ENCODE measurements around the gene MAPKAPK5. TPM values are rescaled to one million over a fixed set of nuclear protein-coding genes. Genes with fewer than 3 reads are reported as not detected.
"Not testable (repeated sequence)": the region's sequence is repeated elsewhere in the genome, so short reads cannot be mapped to it uniquely, and the experiment has no call there.

The MAPKAPK5 gene
- polyA plus RNA-seq (2013, experiment 1 of 2; ENCODE audit: insufficient read length), result 27.8 TPM
- polyA plus RNA-seq (2013, experiment 2 of 2; ENCODE audit: insufficient read length), result 30.0 TPM

DNA sequence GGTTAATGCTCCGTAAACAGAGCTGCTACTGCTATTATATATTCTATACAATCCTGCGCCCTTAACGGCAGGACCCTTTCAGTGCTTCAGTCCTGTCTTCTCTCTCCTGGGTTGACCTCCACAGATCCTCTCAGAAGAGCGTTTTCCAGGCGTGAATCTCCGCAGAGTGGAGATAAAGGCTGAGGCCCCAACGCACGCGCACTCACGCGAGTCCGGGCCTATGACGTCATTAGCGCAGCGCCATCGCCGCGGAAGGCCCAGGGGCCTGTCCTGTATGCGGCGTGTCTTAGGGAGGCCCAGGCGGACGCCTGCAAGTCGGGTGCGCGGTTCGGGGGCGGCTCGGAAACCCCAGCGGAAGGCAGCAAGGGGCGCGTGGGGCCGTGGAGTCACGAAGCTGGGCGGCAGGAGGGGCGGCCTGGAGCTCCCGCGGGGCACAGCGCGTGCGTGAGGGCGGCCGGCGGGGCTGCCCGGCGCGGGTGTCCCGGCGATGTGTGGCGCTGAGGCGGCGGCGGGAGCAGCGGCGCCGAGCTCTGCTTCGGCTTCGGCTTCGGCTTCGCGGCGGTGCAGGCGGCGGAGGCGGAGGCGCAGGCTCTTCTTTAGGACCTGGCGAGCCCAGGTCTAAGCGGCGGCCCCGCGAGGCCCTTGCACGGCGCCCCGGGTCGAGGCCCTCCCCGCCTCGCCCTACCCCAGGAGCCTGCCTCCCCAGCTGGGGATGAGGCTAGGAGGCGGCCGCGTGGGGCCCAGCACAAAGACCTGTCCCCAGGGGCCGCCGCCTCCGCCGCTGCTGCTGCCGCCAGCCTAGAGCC is at the start of gene MAPKAPK5:
MAPKAPK5 (plus strand) TSS at position 479 of the 806 bp plus-strand sequence. CDS start 506 bp downstream, outside the sequence.
- DNase-seq, result peak; percentile 96

- DNase-seq, result no peak
Measured at GRCh38 chr12:111792856-111793235, 49.2 kb upstream of the MAPKAPK5 start.

GRCh38 chr12:111798182-111798581 is 43.8 kb upstream of the MAPKAPK5 start:
- DNase-seq, result no peak

GRCh38 chr12:111799758-111800157 is 42.3 kb upstream of the MAPKAPK5 start:
- no peak for DNase-seq

DNA sequence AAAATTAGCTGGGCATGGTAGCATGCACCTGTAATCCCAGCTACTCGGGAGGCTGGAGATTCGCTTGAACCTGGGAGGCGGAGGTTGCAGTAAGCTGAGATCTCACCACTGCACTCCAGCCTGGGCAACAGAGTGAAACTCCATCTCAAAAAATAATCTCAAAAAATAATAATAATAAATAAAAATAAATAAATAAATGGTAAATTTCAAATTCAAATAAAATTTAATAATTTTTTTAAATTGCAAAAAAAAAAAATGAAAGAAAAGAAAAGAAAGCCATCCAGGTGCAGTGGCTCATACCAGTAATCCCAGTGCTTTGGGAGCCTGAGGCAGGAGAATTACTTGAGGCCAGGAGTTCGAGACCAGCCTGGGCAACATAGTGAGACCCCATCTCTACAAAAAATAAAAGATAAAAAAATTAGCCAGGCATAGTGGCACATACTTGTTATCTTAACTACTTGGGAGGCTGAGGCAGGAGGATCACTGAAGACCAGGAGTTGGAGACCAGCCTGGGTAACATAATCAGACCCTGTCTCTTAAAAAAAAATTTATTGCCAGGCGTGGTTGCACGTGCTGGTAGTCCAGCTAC is 38.9 kb upstream of the MAPKAPK5 start:
- no peak for DNase-seq

GRCh38 chr12:111803851-111804250 is 38.2 kb upstream of the MAPKAPK5 start:
- DNase-seq, result no peak

- no peak for DNase-seq
Measured at GRCh38 chr12:111806304-111806703, 35.7 kb upstream of the MAPKAPK5 start.

DNA sequence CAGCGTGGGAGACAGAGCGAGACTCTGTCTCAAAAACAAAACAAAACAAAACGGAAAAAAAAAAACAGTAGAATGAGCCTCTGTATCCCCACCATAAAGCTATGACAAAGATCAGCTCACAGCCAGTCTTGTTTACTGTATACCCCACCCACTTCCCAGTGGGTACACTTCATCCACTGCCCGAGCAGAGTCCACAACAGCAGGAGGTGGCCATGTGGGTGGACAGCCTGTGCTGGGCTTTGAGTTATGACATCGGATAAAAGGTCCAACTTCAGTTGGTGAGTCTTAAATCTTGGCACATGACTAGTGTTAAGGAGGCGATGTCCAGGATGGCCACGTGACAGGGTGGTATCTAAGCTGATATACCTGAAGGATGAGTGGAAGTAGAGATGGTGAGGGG is 34.8 kb upstream of the MAPKAPK5 start:
- no peak for DNase-seq

- DNase-seq, result peak; percentile 77
Measured at GRCh38 chr12:111812881-111813741, 28.9 kb upstream of the MAPKAPK5 start.

GRCh38 chr12:111816065-111816615 is 25.9 kb upstream of the MAPKAPK5 start:
- no peak for DNase-seq

- not testable (repeated sequence) for DNase-seq
Measured at GRCh38 chr12:111816898-111817297, 25.1 kb upstream of the MAPKAPK5 start.

DNA sequence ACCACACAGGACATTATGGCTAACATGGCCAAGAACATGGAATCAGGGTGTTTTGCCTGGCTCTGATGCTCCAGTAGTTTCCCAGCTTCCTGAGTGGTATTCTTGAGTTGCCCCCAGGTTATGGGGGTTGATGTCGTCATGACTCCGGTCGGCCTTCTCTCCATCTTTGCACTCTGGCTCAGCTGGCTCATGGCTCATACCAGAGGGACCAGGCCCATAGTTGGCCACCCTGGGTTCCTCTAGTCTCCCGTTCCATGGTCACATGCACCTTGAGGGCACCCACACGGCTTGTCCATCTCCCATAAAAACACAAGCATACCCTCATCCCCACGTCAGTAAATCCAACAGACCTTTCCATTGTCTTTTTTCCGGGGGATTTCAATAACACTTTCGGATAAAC is 23.7 kb upstream of the MAPKAPK5 start:
- DNase-seq, result no peak

DNA sequence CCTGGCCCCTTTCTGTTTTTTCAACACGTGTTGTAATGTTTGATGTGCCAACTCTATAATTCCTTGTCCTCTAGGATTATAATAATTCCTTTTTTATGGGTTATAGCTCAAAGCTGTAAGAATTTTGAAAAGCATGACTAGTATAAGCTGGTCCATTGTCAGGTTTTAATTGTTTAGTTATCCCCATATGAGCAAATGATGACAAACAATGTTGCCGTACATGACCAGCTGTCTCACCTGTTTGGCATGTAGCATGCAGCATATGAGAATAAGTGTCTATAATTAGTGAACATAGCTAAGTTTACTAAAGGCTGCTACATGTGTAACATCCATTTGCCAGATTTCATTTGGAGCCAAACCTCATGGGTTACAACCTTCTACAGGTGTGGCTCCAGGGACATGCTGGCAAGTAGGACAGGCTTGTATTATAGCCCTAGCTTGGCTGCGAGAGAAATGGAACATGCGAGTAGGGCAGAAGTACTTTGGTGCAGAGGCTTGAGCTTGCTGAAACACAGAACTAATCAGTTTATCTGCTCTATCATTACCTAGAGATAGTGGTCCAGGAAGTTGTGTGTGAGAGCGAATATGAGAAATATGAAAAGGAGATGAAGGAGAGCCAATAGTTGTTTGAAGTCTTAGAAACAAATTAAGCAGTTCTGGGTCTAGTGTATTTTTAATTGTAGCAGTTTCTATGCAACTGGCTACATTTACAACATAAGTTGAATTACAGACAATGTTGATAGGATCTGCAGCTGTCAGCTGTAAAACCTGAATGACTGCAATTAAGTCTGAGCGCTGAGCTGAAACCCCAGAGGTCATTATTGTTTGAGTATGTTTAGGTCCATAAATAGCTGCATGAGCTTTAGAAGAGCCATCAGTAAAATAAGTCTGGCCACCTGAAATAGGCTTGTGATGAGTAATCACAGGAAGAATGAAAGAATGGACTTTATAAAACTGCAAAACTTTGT is 22.6 kb upstream of the MAPKAPK5 start:
- no peak for DNase-seq

- DNase-seq, result not testable (repeated sequence)
Measured at GRCh38 chr12:111820828-111821227, 21.2 kb upstream of the MAPKAPK5 start.

GRCh38 chr12:111822886-111823285 is 19.1 kb upstream of the MAPKAPK5 start:
- DNase-seq, result no peak

GRCh38 chr12:111823891-111824290 is 18.1 kb upstream of the MAPKAPK5 start:
- no peak for DNase-seq

DNA sequence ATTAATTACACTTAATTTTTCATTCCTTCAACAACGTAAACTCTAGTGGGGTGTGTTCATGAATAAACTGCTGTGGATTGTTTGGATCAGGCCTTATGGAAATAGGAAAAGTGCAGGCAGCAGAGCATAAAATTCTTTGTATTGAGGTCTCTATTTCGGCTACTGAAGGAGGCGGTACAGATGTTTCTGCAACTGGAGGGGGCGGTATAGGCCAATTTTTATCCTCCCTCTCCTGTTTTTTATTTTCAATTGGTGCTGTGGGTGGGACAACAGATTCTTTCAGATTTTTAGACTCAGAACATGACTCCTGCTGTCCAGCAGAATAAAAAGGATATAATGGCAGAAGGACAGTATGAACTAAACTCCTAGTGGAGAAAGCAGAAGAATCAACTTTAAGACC is 17.7 kb upstream of the MAPKAPK5 start:
- not testable (repeated sequence) for DNase-seq

GRCh38 chr12:111825509-111825908 is 16.5 kb upstream of the MAPKAPK5 start:
- no peak for DNase-seq

DNA sequence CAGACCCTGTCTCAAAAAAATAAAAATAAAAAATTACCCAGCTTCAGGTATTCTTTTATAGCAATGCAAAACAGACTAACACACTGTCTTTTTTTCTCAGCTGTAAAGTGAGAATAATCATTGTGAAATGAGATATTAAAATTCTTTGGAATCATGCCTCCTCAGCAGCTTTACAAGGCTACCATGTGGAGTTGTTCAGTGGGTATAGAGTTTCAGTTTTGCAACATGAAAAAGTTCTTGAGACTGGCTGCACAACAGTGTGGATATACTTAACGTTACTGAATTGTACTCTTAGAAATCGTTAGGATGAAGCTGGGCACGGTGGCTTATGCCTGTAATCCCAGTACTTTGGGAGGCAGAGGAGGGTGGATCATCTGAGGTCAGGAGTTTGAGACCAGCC is 15.7 kb upstream of the MAPKAPK5 start:
- no peak for DNase-seq

- DNase-seq, result no peak
Measured at GRCh38 chr12:111826992-111827391, 15.0 kb upstream of the MAPKAPK5 start.

DNA sequence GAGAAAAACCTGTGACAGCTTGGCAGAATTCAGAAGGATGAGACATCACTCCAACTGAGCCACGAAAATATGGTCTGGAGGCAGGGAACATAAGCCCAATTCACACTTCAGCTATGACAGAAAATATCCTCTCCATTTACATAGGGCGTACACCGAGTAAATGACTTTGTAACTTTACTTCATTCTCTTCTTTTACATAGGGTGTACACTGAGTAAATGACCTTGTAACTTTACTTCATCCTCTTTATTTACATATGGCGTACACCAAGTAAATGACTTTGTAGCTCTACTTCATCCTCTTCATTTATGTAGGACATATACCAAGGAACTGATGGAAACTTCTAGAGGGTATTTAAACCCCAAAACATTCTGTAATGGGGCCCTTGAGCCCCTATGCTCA is 14.1 kb upstream of the MAPKAPK5 start:
- no peak for DNase-seq
